SJCRH30 (cell line): ENCODE results near the gene SERPIND1. TPM values are rescaled to one million over a fixed set of nuclear protein-coding genes. Genes with fewer than 3 reads are reported as not detected.
A peak's percentile ranks its signal among the peaks of the same experiment; 100 is the strongest.

Experiments
- DNase-seq, 2 experiments: peaks; one replicate each; pipeline ENCODE4 v3.0.0-alpha.2; 2015 to 2020
- H3K27ac ChIP-seq: fragments of 250-450 bp; sonication (Bioruptor Pico); 2 replicates; pipeline ENCODE4 v1.5.1; 2020; ENCODE audit warnings: mild to moderate bottlenecking, moderate library complexity
- H3K27me3 ChIP-seq: fragments of 250-450 bp; sonication (Bioruptor Pico); 2 replicates; pipeline ENCODE4 v1.5.1; 2020; ENCODE audit warnings: mild to moderate bottlenecking, moderate library complexity
- H3K36me3 ChIP-seq: fragments of 250-450 bp; sonication (Bioruptor Pico); 2 replicates; pipeline ENCODE4 v1.5.1; 2020; ENCODE audit warnings: mild to moderate bottlenecking, moderate library complexity
- H3K4me1 ChIP-seq: fragments of 250-450 bp; sonication (Bioruptor Pico); 2 replicates; pipeline ENCODE4 v1.5.1; 2020; ENCODE audit warnings: mild to moderate bottlenecking, moderate library complexity
- H3K4me3 ChIP-seq: fragments of 250-450 bp; sonication (Bioruptor Pico); 2 replicates; pipeline ENCODE4 v1.5.1; 2020; ENCODE audit warnings: mild to moderate bottlenecking, moderate library complexity
- H3K9me3 ChIP-seq: fragments of 250-450 bp; sonication (Bioruptor Pico); replicated peaks from 2 replicates; pipeline ENCODE4 v1.5.1; 2020; ENCODE audit warnings: mild to moderate bottlenecking, moderate library complexity
- total RNA-seq: library from RNA; depleted of rRNA; stranded (reverse); fragments of >200 nt; shearing (Covaris generic); gene quantifications from 2 replicates; pipeline ENCODE4 v1.2.3, GENCODE V29; 2014

The SERPIND1 gene
- total RNA-seq, 1 experiment from 2014 or later: 0.04 TPM

- Histone ChIP-seq H3K27me3 (no peaks in the 10 kb centered on the region), H3K27ac (peak overlapping the region; percentile 81), H3K36me3 (peaks cover 13% of the 10 kb centered on the region), H3K4me1 (peaks cover 7% of the 10 kb centered on the region), H3K4me3 (no peak overlapping the region), H3K9me3 (no peaks in the 10 kb centered on the region; the same call in 1 of the 2 replicates)
- DNase-seq: peak; percentile 32 to 57
Observed at GRCh38 chr22:20741008-20741633, 32.8 kb upstream of the SERPIND1 start.

DNA sequence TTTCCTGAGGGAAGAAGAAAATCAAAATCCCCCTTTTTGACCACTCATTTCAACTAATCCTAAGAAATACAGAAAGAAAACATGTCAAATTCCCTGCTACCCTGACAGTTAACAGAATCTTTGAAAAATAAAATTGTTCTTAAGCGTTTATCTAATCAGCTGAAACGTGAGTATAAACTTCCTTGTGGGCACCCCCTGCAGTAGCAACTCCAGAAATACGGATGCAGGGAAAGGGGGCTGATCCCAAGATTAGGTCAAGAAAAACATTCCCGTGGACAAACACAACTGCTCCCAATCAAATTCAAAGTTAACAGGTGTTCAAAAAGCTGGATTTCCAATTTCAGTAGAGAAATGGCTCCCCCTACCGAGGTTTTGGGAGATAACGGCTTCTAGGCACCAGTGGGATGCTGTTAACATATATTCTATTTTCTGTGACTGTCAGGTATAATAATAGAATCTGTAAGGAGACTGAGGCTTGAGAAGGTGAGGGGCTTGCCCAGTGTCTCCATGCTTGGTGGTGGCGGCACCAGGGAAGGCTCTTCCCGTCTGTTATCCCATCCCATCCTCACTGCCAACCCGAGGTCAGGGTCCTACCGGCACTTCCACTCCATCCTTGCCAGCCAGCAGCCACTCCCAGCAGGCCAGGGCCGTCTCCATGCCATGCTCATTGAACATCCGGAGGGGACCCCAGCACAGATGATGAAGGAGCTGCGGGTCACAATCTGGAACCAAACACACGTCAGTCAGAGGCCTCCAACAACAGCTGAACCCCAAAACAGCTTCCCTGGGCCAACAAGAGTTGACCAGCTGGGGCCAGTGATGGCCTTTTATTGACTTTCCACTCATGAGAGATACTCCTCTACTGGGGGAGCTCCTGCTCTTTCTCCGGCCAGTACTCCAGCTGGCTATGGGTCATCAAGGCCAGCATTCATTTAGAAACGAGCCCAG lies 32.0 kb upstream of the SERPIND1 start:
- peak; percentile 71 to 90 for DNase-seq
- H3K27ac ChIP-seq: peak overlapping the region; percentile 81
- peaks cover 7% of the 10 kb centered on the region for H3K4me1 ChIP-seq
- H3K9me3 ChIP-seq: no peaks in the 10 kb centered on the region; the same call in 1 of the 2 replicates
- H3K4me3 ChIP-seq: no peak overlapping the region
- peaks cover 14% of the 10 kb centered on the region for H3K36me3 ChIP-seq
- H3K27me3 ChIP-seq: no peaks in the 10 kb centered on the region

- Histone ChIP-seq H3K27me3 (no peaks in the 10 kb centered on the region), H3K27ac (no peak overlapping the region), H3K4me3 (no peak overlapping the region), H3K4me1 (peaks cover 7% of the 10 kb centered on the region), H3K36me3 (peaks cover 15% of the 10 kb centered on the region), H3K9me3 (no peaks in the 10 kb centered on the region; the same call in 1 of the 2 replicates)
- DNase-seq: no peak
Observed at GRCh38 chr22:20742764-20743163, 31.1 kb upstream of the SERPIND1 start.

GRCh38 chr22:20744456-20744855 lies 29.5 kb upstream of the SERPIND1 start:
- no peaks in the 10 kb centered on the region for H3K27me3 ChIP-seq
- H3K27ac ChIP-seq: no peak overlapping the region
- DNase-seq: no peak
- peaks cover 7% of the 10 kb centered on the region for H3K4me1 ChIP-seq
- no peak overlapping the region for H3K4me3 ChIP-seq
- H3K9me3 ChIP-seq: no peaks in the 10 kb centered on the region; the same call in 1 of the 2 replicates
- H3K36me3 ChIP-seq: peaks cover 13% of the 10 kb centered on the region

- Histone ChIP-seq H3K9me3 (no peaks in the 10 kb centered on the region; the same call in 1 of the 2 replicates), H3K27me3 (no peaks in the 10 kb centered on the region), H3K4me3 (no peak overlapping the region), H3K4me1 (peaks cover 11% of the 10 kb centered on the region), H3K36me3 (peaks cover 11% of the 10 kb centered on the region), H3K27ac (no peak overlapping the region)
- no peak for DNase-seq
Observed at GRCh38 chr22:20745119-20745518, 28.8 kb upstream of the SERPIND1 start.

- Histone ChIP-seq H3K9me3 (no peaks in the 10 kb centered on the region), H3K27ac (no peak overlapping the region), H3K4me3 (no peak overlapping the region), H3K4me1 (peaks cover 20% of the 10 kb centered on the region), H3K36me3 (peaks cover 7% of the 10 kb centered on the region; the same call in 1 of the 2 replicates), H3K27me3 (no peaks in the 10 kb centered on the region)
- no peak for DNase-seq
Observed at GRCh38 chr22:20746431-20747189, 27.3 kb upstream of the SERPIND1 start.

DNA sequence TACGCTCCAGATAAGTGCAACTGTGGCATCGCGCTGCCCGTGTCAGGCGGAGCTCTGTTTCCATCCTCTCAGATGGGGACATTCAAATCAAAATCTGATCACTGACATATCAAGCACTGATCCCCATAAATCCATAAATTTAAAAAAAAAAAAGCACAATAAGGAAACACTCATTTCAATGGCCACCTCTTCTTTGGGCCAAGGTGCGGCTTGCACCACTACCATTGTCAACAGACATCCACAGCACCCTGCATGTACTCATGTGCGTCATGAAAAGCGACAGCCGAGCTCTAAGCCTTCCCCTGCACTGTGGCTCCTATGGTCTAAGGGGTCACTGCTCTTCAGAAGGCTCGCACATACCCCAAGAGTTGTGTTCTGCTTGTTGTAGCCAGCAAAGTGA lies 26.7 kb upstream of the SERPIND1 start:
- peaks cover 7% of the 10 kb centered on the region; the same call in 1 of the 2 replicates for H3K36me3 ChIP-seq
- peaks cover 25% of the 10 kb centered on the region for H3K4me1 ChIP-seq
- H3K27ac ChIP-seq: no peak overlapping the region
- no peaks in the 10 kb centered on the region for H3K9me3 ChIP-seq
- no peak for DNase-seq
- no peak overlapping the region for H3K4me3 ChIP-seq
- H3K27me3 ChIP-seq: no peaks in the 10 kb centered on the region

DNA sequence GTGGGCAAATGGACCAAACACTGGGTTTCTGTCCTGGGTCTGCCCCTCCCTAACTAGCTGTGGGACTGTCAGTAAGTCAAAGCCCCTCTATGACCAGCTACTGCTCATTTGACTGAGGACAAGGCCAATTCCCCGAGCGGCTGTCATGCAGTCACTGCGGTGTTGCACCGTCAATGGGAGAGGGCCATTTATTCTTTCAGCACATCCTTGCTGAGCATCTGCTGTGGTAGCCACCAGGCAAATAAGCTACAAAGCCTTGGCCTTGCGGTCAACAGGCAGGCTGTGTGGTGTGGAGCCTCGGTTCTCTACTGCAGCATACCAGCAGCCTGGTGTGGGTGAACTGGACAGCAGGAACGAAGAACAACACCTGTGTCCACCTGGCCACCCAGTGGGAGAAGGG lies 25.8 kb upstream of the SERPIND1 start:
- H3K36me3 ChIP-seq: peaks cover 10% of the 10 kb centered on the region; the same call in 1 of the 2 replicates
- no peak for DNase-seq
- H3K9me3 ChIP-seq: no peaks in the 10 kb centered on the region
- peaks cover 26% of the 10 kb centered on the region for H3K4me1 ChIP-seq
- no peaks in the 10 kb centered on the region for H3K27me3 ChIP-seq
- H3K4me3 ChIP-seq: no peak overlapping the region
- H3K27ac ChIP-seq: no peak overlapping the region

- H3K36me3 ChIP-seq: peaks cover 10% of the 10 kb centered on the region; the same call in 1 of the 2 replicates
- no peak overlapping the region for H3K27ac ChIP-seq
- H3K9me3 ChIP-seq: no peaks in the 10 kb centered on the region
- peaks cover 26% of the 10 kb centered on the region for H3K4me1 ChIP-seq
- no peaks in the 10 kb centered on the region for H3K27me3 ChIP-seq
- DNase-seq: no peak
- H3K4me3 ChIP-seq: no peak overlapping the region
Observed at GRCh38 chr22:20748731-20749428, 25.0 kb upstream of the SERPIND1 start.

GRCh38 chr22:20749453-20749852 lies 24.5 kb upstream of the SERPIND1 start:
- Histone ChIP-seq H3K4me1 (peaks cover 26% of the 10 kb centered on the region), H3K27ac (no peak overlapping the region), H3K9me3 (no peaks in the 10 kb centered on the region), H3K27me3 (no peaks in the 10 kb centered on the region), H3K36me3 (peaks cover 10% of the 10 kb centered on the region; the same call in 1 of the 2 replicates), H3K4me3 (no peak overlapping the region)
- no peak for DNase-seq

DNA sequence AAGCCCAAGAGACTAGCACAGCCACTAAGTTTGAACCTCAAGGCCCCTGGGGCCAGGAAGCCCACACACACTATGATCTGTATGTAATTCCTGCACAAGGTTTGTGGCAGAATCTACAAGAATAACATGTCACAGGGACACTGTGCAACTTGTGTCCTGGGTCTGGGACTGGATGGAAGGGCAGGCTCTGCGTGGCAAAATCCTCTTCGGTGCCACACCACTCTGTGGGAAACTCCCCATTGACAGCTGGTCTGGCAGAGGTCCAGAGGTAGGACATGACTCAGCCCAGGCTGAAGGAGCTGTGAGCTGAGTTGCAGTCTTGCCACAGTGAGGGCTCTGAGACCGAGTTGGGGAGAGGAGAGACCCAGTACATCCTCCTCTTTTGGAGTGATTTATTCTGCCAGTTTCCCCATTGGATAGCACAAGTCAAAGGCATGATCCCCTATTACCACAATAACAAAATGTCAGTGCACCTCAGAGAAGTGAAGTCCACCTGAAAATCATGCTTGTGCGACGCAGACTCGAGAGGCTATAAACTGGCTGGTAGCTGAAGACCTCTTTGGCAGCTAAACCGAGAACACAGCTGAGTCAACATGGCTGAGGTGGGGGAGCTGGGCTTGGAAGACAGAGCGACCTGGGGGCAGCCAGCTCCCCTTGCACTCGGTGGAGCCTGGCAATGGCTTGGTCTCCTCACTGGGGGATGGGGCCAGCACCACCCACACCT lies 23.3 kb upstream of the SERPIND1 start:
- H3K9me3 ChIP-seq: no peaks in the 10 kb centered on the region
- peak overlapping the region; percentile 56 for H3K27ac ChIP-seq
- H3K27me3 ChIP-seq: no peaks in the 10 kb centered on the region
- H3K4me3 ChIP-seq: peak overlapping the region; percentile 8
- DNase-seq: peak; percentile 91 to 93
- H3K36me3 ChIP-seq: peaks cover 10% of the 10 kb centered on the region
- peaks cover 26% of the 10 kb centered on the region for H3K4me1 ChIP-seq

DNA sequence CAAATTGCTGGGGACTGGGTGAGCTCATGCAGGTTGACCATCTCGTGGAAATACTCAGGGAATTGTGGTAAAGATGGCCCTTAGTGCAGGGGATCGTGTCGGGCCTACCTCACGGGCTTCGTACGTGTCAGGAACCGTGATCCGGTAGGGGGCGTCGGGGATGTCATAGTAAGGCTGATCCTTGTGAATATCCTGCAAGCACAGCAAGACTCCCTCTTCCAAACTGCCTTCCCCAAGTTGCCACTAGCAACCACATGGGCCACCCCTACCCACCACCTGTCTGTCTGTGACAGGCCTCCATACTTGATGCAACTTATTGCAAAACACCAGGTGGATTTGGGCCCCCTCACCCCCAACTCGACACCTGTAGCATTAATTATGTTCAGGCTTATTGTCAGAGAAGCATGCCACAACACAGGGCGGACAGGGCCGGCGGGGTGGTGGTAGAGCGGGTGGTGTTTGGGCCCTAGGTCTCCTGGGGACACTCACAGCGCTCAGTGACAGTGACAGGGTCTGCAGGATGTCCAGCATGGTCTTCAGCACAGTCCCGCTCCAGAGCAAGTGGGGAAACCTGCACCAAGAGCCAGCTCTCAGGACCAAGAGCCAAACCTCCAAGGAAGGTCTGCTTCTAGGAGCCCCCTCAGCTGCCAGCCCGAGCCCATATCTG lies 22.6 kb upstream of the SERPIND1 start:
- peaks cover 10% of the 10 kb centered on the region for H3K36me3 ChIP-seq
- peak overlapping the region; percentile 8 for H3K4me3 ChIP-seq
- peaks cover 26% of the 10 kb centered on the region for H3K4me1 ChIP-seq
- no peaks in the 10 kb centered on the region for H3K9me3 ChIP-seq
- peak overlapping the region; percentile 56 for H3K27ac ChIP-seq
- no peaks in the 10 kb centered on the region for H3K27me3 ChIP-seq
- peak; percentile 78 to 80 for DNase-seq

DNA sequence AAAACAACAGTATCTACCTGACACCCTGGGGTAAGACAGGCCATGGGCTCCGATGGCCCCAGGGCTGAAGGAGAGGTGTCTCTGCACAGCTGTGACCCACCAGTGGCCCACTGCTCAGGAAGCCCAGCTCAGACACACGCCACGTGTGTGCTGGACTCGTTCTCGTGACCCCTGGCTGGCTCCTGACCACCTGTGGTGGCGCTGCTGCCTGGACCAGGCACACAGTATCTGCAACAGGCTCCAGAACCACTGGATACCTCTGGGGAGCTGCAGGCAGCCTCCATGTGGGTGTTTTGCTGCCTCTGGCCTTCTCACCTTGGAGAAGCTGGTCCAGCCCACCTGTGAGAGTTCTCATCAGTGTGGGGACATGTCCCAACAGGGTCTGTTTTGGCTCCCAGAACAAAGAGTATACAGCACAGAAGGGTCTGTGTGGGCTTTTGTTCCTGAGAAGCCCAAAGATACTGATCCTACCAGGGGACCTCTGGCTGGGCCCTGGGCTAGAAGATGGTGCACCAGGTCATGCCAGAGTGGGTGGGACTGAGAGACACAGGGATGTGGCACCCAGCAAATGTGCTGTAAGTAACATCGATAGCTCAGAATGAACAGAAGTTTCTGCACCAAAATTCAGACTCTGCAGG lies 21.7 kb upstream of the SERPIND1 start:
- H3K9me3 ChIP-seq: no peaks in the 10 kb centered on the region
- H3K27me3 ChIP-seq: no peaks in the 10 kb centered on the region
- no peak overlapping the region for H3K4me3 ChIP-seq

More for the DNA sequence above, 21.7 kb upstream of the SERPIND1 start:
- no peak overlapping the region for H3K27ac ChIP-seq
- H3K4me1 ChIP-seq: peaks cover 26% of the 10 kb centered on the region
- DNase-seq: no peak
- H3K36me3 ChIP-seq: peaks cover 8% of the 10 kb centered on the region
